Spleen (tissue), 7 donors: ENCODE data around the gene VCL.

Experiments used
- CTCF ChIP-seq, 11 experiments: fragments of 200-600 bp in 7 of 11; fragments of 450-650 bp in 4 of 11; sonication (generic) in 4 of 11; IDR thresholded peaks in 8 of 11; conservative IDR thresholded peaks in 3 of 11; 1 replicate in 7 of 11; 2 replicates in 4 of 11; pipeline versions ENCODE4 v1.4.0 to v1.8.0; 2016 to 2021; ENCODE audit warnings: antibody characterized with exemption in 11 of 11, inconsistent platforms in 4 of 11, mild to moderate bottlenecking in 1 of 11
- POLR2A ChIP-seq, 3 donors: fragments of 450-650 bp; IDR thresholded peaks; one replicate each; pipeline ENCODE4 v1.5.1; 2017; ENCODE audit warnings: antibody characterized with exemption in 3 of 3, mild to moderate bottlenecking in 1 of 3
- POLR2AphosphoS5 ChIP-seq, 3 donors: sonication (generic); formaldehyde crosslinking; IDR thresholded peaks; one replicate each; pipeline ENCODE4 v1.5.1; 2017; ENCODE audit warnings: antibody characterized with exemption in 3 of 3
- donor health status: DM: no; HTN: no; CAD: no; lungs with moderate emphysema.
- donor health status: DM: no; HTN: no; CAD: no.
- donor health status: DM: no; HTN: no; CAD: no.

- TF ChIP-seq POLR2A (IDR thresholded peaks at IDR 0.05) (no peak), CTCF (IDR thresholded peaks at IDR 0.05 in 8 of 11, conservative IDR thresholded peaks at IDR 0.05 in 3 of 11) (no peak), POLR2AphosphoS5 (IDR thresholded peaks at IDR 0.05) (no peak)
These were observed 63.2 kb downstream of the VCL start for GRCh38 chr10:74061104-74061503.
